Spleen (tissue), 7 donors: ENCODE data around the gene KRTAP5-3.

Experiments
- POLR2A ChIP-seq, 3 donors: fragments of 450-650 bp; IDR thresholded peaks; one replicate each; pipeline ENCODE4 v1.5.1; 2017; ENCODE audit warnings: antibody characterized with exemption in 3 of 3, mild to moderate bottlenecking in 1 of 3
- POLR2AphosphoS5 ChIP-seq, 3 donors: sonication (generic); formaldehyde crosslinking; IDR thresholded peaks; one replicate each; pipeline ENCODE4 v1.5.1; 2017; ENCODE audit warnings: antibody characterized with exemption in 3 of 3
- TF ChIP-seq, protein P1 (sequence below), 11 experiments: fragments of 200-600 bp in 7 of 11; fragments of 450-650 bp in 4 of 11; sonication (generic) in 4 of 11; IDR thresholded peaks in 8 of 11; conservative IDR thresholded peaks in 3 of 11; 1 replicate in 7 of 11; 2 replicates in 4 of 11; pipeline versions ENCODE4 v1.4.0 to v1.8.0; 2016 to 2021; ENCODE audit warnings: antibody characterized with exemption in 11 of 11, inconsistent platforms in 4 of 11, mild to moderate bottlenecking in 1 of 11
- donor health status: DM: no; HTN: no; CAD: no; lungs with moderate emphysema.
- donor health status: DM: no; HTN: no; CAD: no.
- donor health status: DM: no; HTN: no; CAD: no.

DNA sequence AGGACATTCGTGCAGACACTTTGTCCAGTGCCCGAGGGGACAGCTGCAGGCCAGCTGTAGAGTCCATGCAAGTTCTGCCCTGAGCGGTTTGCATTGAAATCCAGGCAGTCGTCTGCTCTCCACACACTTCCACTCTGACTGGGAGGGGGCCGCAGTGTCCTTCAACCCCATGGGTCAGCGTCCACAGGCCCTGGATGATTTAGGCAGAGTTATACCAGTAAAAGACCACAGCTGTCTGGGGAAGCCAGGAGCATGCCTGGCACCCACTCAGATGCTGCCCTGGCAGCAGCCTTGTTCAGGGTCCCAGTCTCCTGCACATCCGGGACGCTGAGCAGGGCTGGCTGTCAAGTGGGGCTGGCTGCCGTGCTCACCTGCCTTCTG lies 47.8 kb upstream of the KRTAP5-3 start:
- TF ChIP-seq, protein P1, sequence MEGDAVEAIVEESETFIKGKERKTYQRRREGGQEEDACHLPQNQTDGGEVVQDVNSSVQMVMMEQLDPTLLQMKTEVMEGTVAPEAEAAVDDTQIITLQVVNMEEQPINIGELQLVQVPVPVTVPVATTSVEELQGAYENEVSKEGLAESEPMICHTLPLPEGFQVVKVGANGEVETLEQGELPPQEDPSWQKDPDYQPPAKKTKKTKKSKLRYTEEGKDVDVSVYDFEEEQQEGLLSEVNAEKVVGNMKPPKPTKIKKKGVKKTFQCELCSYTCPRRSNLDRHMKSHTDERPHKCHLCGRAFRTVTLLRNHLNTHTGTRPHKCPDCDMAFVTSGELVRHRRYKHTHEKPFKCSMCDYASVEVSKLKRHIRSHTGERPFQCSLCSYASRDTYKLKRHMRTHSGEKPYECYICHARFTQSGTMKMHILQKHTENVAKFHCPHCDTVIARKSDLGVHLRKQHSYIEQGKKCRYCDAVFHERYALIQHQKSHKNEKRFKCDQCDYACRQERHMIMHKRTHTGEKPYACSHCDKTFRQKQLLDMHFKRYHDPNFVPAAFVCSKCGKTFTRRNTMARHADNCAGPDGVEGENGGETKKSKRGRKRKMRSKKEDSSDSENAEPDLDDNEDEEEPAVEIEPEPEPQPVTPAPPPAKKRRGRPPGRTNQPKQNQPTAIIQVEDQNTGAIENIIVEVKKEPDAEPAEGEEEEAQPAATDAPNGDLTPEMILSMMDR (IDR thresholded peaks at IDR 0.05 in 8 of 11, conservative IDR thresholded peaks at IDR 0.05 in 3 of 11), result no peak
- no peak for TF ChIP-seq POLR2AphosphoS5 (IDR thresholded peaks at IDR 0.05)
- no peak for TF ChIP-seq POLR2A (IDR thresholded peaks at IDR 0.05)
